Measurements from ENCODE around the gene LYZL1. TPM values are rescaled to one million over a fixed set of nuclear protein-coding genes. Genes with fewer than 3 reads are reported as not detected.

The LYZL1 gene
- polyA plus RNA-seq, 1 donor from 2014 or later: not detected

GRCh38 chr10:29273478-29273877, 15.4 kb upstream of the LYZL1 start:
- Histone ChIP-seq H3K27ac (ENCODE audit: low read length) (no peak overlapping the region), H3K27me3 (ENCODE audit: insufficient read depth, low read depth, low read length) (no peaks in the 10 kb centered on the region), H3K9me2 (ENCODE audit: insufficient read depth, low read length) (no peaks in the 10 kb centered on the region), H4K20me1 (ENCODE audit: insufficient read depth) (no peaks in the 10 kb centered on the region), H3K4me3 (ENCODE audit: low read length) (no peak overlapping the region), H3K9me3 (ENCODE audit: low read length) (no peaks in the 10 kb centered on the region), H3K4me2 (ENCODE audit: low read length) (no peak overlapping the region), H3K36me3 (ENCODE audit: insufficient read depth, low read length) (no peaks in the 10 kb centered on the region), H3K79me2 (replicated peaks; ENCODE audit: insufficient read depth, low read length) (no peaks in the 10 kb centered on the region), H2AFZ (ENCODE audit: low read depth, low read length) (no peak overlapping the region), H3K9ac (ENCODE audit: low read length) (no peak overlapping the region), H3F3A (ENCODE audit: insufficient read depth, low read length, poor library complexity, severe bottlenecking) (no peaks in the 10 kb centered on the region)
- no peak for TF ChIP-seq REST (IDR thresholded peaks at IDR 0.05; ENCODE audit: borderline replicate concordance)
- TF ChIP-seq SMC3 (conservative IDR thresholded peaks at IDR 0.05; ENCODE audit: poor library complexity): no peak
- TF ChIP-seq TAF1 (IDR thresholded peaks at IDR 0.05; ENCODE audit: low read depth): no peak
- no peak for TF ChIP-seq MXI1 (conservative IDR thresholded peaks at IDR 0.05; ENCODE audit: poor library complexity, severe bottlenecking)
- TF ChIP-seq CTCF (IDR thresholded peaks at IDR 0.05; ENCODE audit: poor library complexity, severe bottlenecking): no peak
- no peak for TF ChIP-seq EZH2 (IDR thresholded peaks at IDR 0.05; ENCODE audit: borderline replicate concordance, insufficient read depth, low read length, poor library complexity, severe bottlenecking)
- no peak for TF ChIP-seq EP300 (conservative IDR thresholded peaks at IDR 0.05; ENCODE audit: poor library complexity, severe bottlenecking)
- TF ChIP-seq POLR2AphosphoS5 (IDR thresholded peaks at IDR 0.05): no peak
- no peak for TF ChIP-seq RAD21 (conservative IDR thresholded peaks at IDR 0.05)

GRCh38 chr10:29276251-29276850, 12.5 kb upstream of the LYZL1 start:
- no peak overlapping the region for H2AFZ ChIP-seq (ENCODE audit: low read depth, low read length)
- H3K27me3 ChIP-seq (ENCODE audit: insufficient read depth, low read depth, low read length): no peaks in the 10 kb centered on the region
- no peaks in the 10 kb centered on the region for H3K9me2 ChIP-seq (ENCODE audit: insufficient read depth, low read length)
- no peaks in the 10 kb centered on the region for H3K36me3 ChIP-seq (ENCODE audit: insufficient read depth, low read length)
- no peak overlapping the region for H3K4me2 ChIP-seq (ENCODE audit: low read length)
- H3K9ac ChIP-seq (ENCODE audit: low read length): no peak overlapping the region
- H3K4me3 ChIP-seq (ENCODE audit: low read length): no peak overlapping the region
- no peaks in the 10 kb centered on the region for H3K79me2 ChIP-seq (replicated peaks; ENCODE audit: insufficient read depth, low read length)
- no peaks in the 10 kb centered on the region for H3K9me3 ChIP-seq (ENCODE audit: low read length)
- TF ChIP-seq MXI1 (conservative IDR thresholded peaks at IDR 0.05; ENCODE audit: poor library complexity, severe bottlenecking): no peak
- no peak for TF ChIP-seq TAF1 (IDR thresholded peaks at IDR 0.05; ENCODE audit: low read depth)
- no peak for TF ChIP-seq CTCF (IDR thresholded peaks at IDR 0.05; ENCODE audit: poor library complexity, severe bottlenecking)
- TF ChIP-seq EZH2 (IDR thresholded peaks at IDR 0.05; ENCODE audit: borderline replicate concordance, insufficient read depth, low read length, poor library complexity, severe bottlenecking): no peak
- no peak for TF ChIP-seq POLR2AphosphoS5 (IDR thresholded peaks at IDR 0.05)
- no peak for TF ChIP-seq REST (IDR thresholded peaks at IDR 0.05; ENCODE audit: borderline replicate concordance)
- TF ChIP-seq SMC3 (conservative IDR thresholded peaks at IDR 0.05; ENCODE audit: poor library complexity): no peak
- no peak for TF ChIP-seq EP300 (conservative IDR thresholded peaks at IDR 0.05; ENCODE audit: poor library complexity, severe bottlenecking)
- no peak overlapping the region for H3K27ac ChIP-seq (ENCODE audit: low read length)
- no peaks in the 10 kb centered on the region for H4K20me1 ChIP-seq (ENCODE audit: insufficient read depth)
- no peaks in the 10 kb centered on the region for H3F3A ChIP-seq (ENCODE audit: insufficient read depth, low read length, poor library complexity, severe bottlenecking)
